ENCODE data around the gene DDRGK1.

DDRGK1 gene

GRCh38 chr20:3235666-3236324 is 31.3 kb upstream of the DDRGK1 start:
- Histone ChIP-seq H3K4me3 (ENCODE audit: insufficient read depth, low read length, poor library complexity, severe bottlenecking) (no peak overlapping the region), H2AFZ (ENCODE audit: low read depth, low read length, severe bottlenecking) (no peak overlapping the region), H3K79me2 (ENCODE audit: insufficient read depth, low read length) (no peaks in the 10 kb centered on the region), H3K9ac (ENCODE audit: low read length) (no peak overlapping the region), H4K20me1 (ENCODE audit: low read depth, low read length) (no peaks in the 10 kb centered on the region), H3K27me3 (ENCODE audit: low read length) (no peaks in the 10 kb centered on the region), H3K9me3 (ENCODE audit: insufficient read depth, low read length) (no peaks in the 10 kb centered on the region), H3K36me3 (ENCODE audit: low read length) (no peaks in the 10 kb centered on the region), H3F3A (ENCODE audit: insufficient read depth) (no peaks in the 10 kb centered on the region), H3K4me2 (ENCODE audit: low read depth, low read length, poor library complexity, severe bottlenecking) (no peak overlapping the region), H3K9me2 (replicated peaks; ENCODE audit: insufficient read depth, low read length) (no peaks in the 10 kb centered on the region), H3K27ac (ENCODE audit: low read depth, low read length) (no peak overlapping the region)
- TF ChIP-seq EZH2phosphoT487 (conservative IDR thresholded peaks at IDR 0.05; ENCODE audit: low read length) (no peak), CTCF (IDR thresholded peaks at IDR 0.05; ENCODE audit: insufficient read depth, low read length, poor library complexity, severe bottlenecking) (no peak)

GRCh38 chr20:3233991-3234498 is 29.6 kb upstream of the DDRGK1 start:
- Histone ChIP-seq H2AFZ (ENCODE audit: low read depth, low read length, severe bottlenecking) (no peak overlapping the region), H3K36me3 (ENCODE audit: low read length) (no peaks in the 10 kb centered on the region), H3F3A (ENCODE audit: insufficient read depth) (no peaks in the 10 kb centered on the region), H3K27me3 (ENCODE audit: low read length) (no peaks in the 10 kb centered on the region), H3K79me2 (ENCODE audit: insufficient read depth, low read length) (no peaks in the 10 kb centered on the region), H3K9me3 (ENCODE audit: insufficient read depth, low read length) (no peaks in the 10 kb centered on the region), H4K20me1 (ENCODE audit: low read depth, low read length) (no peaks in the 10 kb centered on the region), H3K4me2 (ENCODE audit: low read depth, low read length, poor library complexity, severe bottlenecking) (no peak overlapping the region), H3K27ac (ENCODE audit: low read depth, low read length) (no peak overlapping the region), H3K9ac (ENCODE audit: low read length) (no peak overlapping the region), H3K9me2 (replicated peaks; ENCODE audit: insufficient read depth, low read length) (no peaks in the 10 kb centered on the region), H3K4me3 (ENCODE audit: insufficient read depth, low read length, poor library complexity, severe bottlenecking) (no peak overlapping the region)
- no peak for TF ChIP-seq EZH2phosphoT487 (conservative IDR thresholded peaks at IDR 0.05; ENCODE audit: low read length)
- TF ChIP-seq CTCF (IDR thresholded peaks at IDR 0.05; ENCODE audit: insufficient read depth, low read length, poor library complexity, severe bottlenecking): no peak

- Histone ChIP-seq H2AFZ (ENCODE audit: low read depth, low read length, severe bottlenecking) (no peak overlapping the region), H3K9ac (ENCODE audit: low read length) (no peak overlapping the region), H3K9me2 (replicated peaks; ENCODE audit: insufficient read depth, low read length) (no peaks in the 10 kb centered on the region), H3K79me2 (ENCODE audit: insufficient read depth, low read length) (no peaks in the 10 kb centered on the region), H3K4me3 (ENCODE audit: insufficient read depth, low read length, poor library complexity, severe bottlenecking) (no peak overlapping the region), H3K9me3 (ENCODE audit: insufficient read depth, low read length) (no peaks in the 10 kb centered on the region), H3F3A (ENCODE audit: insufficient read depth) (no peaks in the 10 kb centered on the region), H4K20me1 (ENCODE audit: low read depth, low read length) (no peaks in the 10 kb centered on the region), H3K36me3 (ENCODE audit: low read length) (no peaks in the 10 kb centered on the region), H3K4me2 (ENCODE audit: low read depth, low read length, poor library complexity, severe bottlenecking) (no peak overlapping the region), H3K27me3 (ENCODE audit: low read length) (no peaks in the 10 kb centered on the region), H3K27ac (ENCODE audit: low read depth, low read length) (no peak overlapping the region)
- TF ChIP-seq CTCF (IDR thresholded peaks at IDR 0.05; ENCODE audit: insufficient read depth, low read length, poor library complexity, severe bottlenecking) (no peak), EZH2phosphoT487 (conservative IDR thresholded peaks at IDR 0.05; ENCODE audit: low read length) (no peak)
Measured at GRCh38 chr20:3233131-3233990, 28.9 kb upstream of the DDRGK1 start.

All from SU-DHL-6 (cell line).